Smooth muscle cell (in vitro differentiated cells): ENCODE measurements around the gene MMP25. TPM values are rescaled to one million over a fixed set of nuclear protein-coding genes. Genes with fewer than 3 reads are reported as not detected.

Experiments used
- DNase-seq: peaks from one replicate; lab custom pipeline; 2025; ENCODE audit not compliant: unreplicated experiment; lab: John Stamatoyannopoulos, UW
- H2AFZ ChIP-seq: fragments of 200-600 bp; sonication (generic); 2 replicates; pipeline ENCODE4 v1.6.0; 2016; ENCODE audit warnings: antibody characterized with exemption, low read depth, mild to moderate bottlenecking
- H3F3A ChIP-seq: fragments of 200-600 bp; sonication (generic); 2 replicates; pipeline ENCODE4 v1.6.0; 2017; ENCODE audit warnings: antibody characterized with exemption, low read depth
- H3K27ac ChIP-seq: fragments of 200-600 bp; sonication (generic); 2 replicates; pipeline ENCODE4 v1.5.1; 2016; ENCODE audit warnings: low read depth, mild to moderate bottlenecking
- H3K27me3 ChIP-seq: fragments of 200-600 bp; sonication (generic); 2 replicates; pipeline ENCODE4 v1.6.1; 2016; ENCODE audit warnings: low read depth, mild to moderate bottlenecking
- H3K36me3 ChIP-seq: fragments of 200-600 bp; sonication (generic); 2 replicates; pipeline ENCODE4 v1.5.1; 2016; ENCODE audit warnings: low read depth
- H3K4me1 ChIP-seq: fragments of 200-600 bp; sonication (generic); 2 replicates; pipeline ENCODE4 v1.5.1; 2016; ENCODE audit warnings: low read depth
- H3K4me2 ChIP-seq: fragments of 200-600 bp; sonication (generic); 2 replicates; pipeline ENCODE4 v1.6.0; 2016; ENCODE audit warnings: mild to moderate bottlenecking
- H3K4me3 ChIP-seq: fragments of 200-600 bp; sonication (generic); 2 replicates; pipeline ENCODE4 v1.5.1; 2016; ENCODE audit warnings: mild to moderate bottlenecking
- H3K79me2 ChIP-seq: fragments of 200-600 bp; sonication (generic); 2 replicates; pipeline ENCODE4 v1.6.0; 2016; ENCODE audit warnings: low read depth, mild to moderate bottlenecking
- H3K9ac ChIP-seq: fragments of 200-600 bp; sonication (generic); 2 replicates; pipeline ENCODE4 v1.6.0; 2016; ENCODE audit warnings: low read depth
- H3K9me3 ChIP-seq: fragments of 200-600 bp; sonication (generic); replicated peaks from 2 replicates; pipeline ENCODE4 v1.5.1; 2016; ENCODE audit warnings: low read depth
- H4K20me1 ChIP-seq: fragments of 200-600 bp; sonication (generic); 2 replicates; pipeline ENCODE4 v1.6.0; 2016; ENCODE audit warnings: low read depth
- WGBS: methylation state at CpG from one replicate; pipeline ENCODE4 v1.1.7; 2016; ENCODE audit warnings: low lambda C conversion rate; 5-methylcytosine and 5-hydroxymethylcytosine counted together
- polyA plus RNA-seq: library from polyadenylated mRNA; unstranded; fragments of >200 nt; fragmentation: Nextera tagmentation; extraction: Ambion mirVana; gene quantifications from 2 replicates; pipeline ENCODE4 v1.2.1, GENCODE V29; 2016
- total RNA-seq: library from RNA; depleted of rRNA; stranded (reverse); fragments of >200 nt; gene quantifications from 2 replicates; pipeline ENCODE4 v1.2.3, GENCODE V29; 2014
- TF ChIP-seq, protein P1 (sequence below): fragments of 200-600 bp; sonication (generic); IDR thresholded peaks from 2 replicates; pipeline ENCODE4 v1.5.1; 2017; ENCODE audit warnings: borderline replicate concordance, mild to moderate bottlenecking, antibody characterized with exemption; ENCODE audit not compliant: insufficient read depth, poor library complexity, severe bottlenecking

Gene MMP25
- total and polyA plus RNA-seq, 2 experiments from 2014 or later = 0.90 to 1.3 TPM

DNA sequence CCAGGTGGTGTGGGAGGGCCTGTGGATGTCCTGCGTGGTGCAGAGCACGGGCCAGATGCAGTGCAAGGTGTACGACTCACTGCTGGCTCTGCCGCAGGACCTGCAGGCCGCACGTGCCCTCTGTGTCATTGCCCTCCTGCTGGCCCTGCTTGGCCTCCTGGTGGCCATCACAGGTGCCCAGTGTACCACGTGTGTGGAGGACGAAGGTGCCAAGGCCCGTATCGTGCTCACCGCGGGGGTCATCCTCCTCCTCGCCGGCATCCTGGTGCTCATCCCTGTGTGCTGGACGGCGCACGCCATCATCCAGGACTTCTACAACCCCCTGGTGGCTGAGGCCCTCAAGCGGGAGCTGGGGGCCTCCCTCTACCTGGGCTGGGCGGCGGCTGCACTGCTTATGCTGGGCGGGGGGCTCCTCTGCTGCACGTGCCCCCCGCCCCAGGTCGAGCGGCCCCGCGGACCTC lies 32.8 kb upstream of the MMP25 start:
- Histone ChIP-seq H3K4me3 (no peak overlapping the region), H3K27ac (no peak overlapping the region), H3K27me3 (peaks cover 51% of the 10 kb centered on the region), H4K20me1 (peaks cover 4% of the 10 kb centered on the region), H3K4me2 (no peak overlapping the region), H3K79me2 (no peaks in the 10 kb centered on the region), H3K9ac (no peak overlapping the region), H3K9me3 (no peaks in the 10 kb centered on the region), H3F3A (peaks cover 16% of the 10 kb centered on the region), H3K36me3 (no peaks in the 10 kb centered on the region), H3K4me1 (peaks cover 34% of the 10 kb centered on the region), H2AFZ (no peak overlapping the region)
- WGBS = 52% methylated on average over 26 of the region's 27 CpGs
- no peak for DNase-seq
- TF ChIP-seq, protein P1, sequence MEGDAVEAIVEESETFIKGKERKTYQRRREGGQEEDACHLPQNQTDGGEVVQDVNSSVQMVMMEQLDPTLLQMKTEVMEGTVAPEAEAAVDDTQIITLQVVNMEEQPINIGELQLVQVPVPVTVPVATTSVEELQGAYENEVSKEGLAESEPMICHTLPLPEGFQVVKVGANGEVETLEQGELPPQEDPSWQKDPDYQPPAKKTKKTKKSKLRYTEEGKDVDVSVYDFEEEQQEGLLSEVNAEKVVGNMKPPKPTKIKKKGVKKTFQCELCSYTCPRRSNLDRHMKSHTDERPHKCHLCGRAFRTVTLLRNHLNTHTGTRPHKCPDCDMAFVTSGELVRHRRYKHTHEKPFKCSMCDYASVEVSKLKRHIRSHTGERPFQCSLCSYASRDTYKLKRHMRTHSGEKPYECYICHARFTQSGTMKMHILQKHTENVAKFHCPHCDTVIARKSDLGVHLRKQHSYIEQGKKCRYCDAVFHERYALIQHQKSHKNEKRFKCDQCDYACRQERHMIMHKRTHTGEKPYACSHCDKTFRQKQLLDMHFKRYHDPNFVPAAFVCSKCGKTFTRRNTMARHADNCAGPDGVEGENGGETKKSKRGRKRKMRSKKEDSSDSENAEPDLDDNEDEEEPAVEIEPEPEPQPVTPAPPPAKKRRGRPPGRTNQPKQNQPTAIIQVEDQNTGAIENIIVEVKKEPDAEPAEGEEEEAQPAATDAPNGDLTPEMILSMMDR = peak; percentile 6

DNA sequence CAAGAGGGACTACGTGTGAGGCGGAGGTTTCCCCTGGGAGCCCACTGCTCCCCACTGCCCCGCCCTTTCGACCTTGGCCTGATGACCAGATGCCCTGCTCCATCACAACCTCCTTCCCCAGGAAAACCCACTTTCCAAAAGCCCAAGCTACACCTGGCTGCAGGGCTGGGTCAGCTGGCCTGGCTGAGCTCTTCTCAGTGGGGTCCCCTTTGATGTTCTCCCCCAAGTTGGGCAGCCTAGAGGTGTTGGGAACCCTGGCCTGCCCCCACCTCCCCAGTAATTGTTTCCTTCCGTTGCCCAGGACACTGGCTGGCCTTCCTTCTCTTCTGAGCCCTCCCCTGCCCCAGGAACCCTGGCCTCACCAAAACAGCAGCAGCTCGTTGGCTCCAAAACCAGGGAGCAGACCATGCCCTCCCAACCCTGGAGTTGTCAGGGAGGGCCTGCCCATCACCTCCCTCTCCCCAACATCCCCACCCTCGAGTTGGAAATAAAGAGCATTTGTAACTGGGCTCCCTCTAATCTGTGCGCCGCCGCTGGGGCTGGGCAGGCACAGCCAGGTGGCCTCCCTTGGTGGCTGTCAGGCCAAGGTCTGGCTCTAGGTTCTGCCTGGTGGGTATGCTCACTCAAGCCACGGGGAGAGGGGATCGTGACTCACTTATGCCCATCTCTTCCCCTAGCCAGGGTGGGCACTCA lies 32.2 kb upstream of the MMP25 start:
- H3K4me3 ChIP-seq = no peak overlapping the region
- no peaks in the 10 kb centered on the region for H3K79me2 ChIP-seq
- no peak for DNase-seq
- H2AFZ ChIP-seq = no peak overlapping the region
- no peak overlapping the region for H3K27ac ChIP-seq
- peaks cover 4% of the 10 kb centered on the region for H4K20me1 ChIP-seq
- no peak overlapping the region for H3K9ac ChIP-seq
- H3K4me2 ChIP-seq = no peak overlapping the region
- TF ChIP-seq, protein P1 = no peak
- H3K36me3 ChIP-seq = no peaks in the 10 kb centered on the region
- H3K9me3 ChIP-seq = no peaks in the 10 kb centered on the region
- 74% methylated on average over 12 of the region's 12 CpGs for WGBS
- peaks cover 31% of the 10 kb centered on the region for H3K4me1 ChIP-seq
- peaks cover 16% of the 10 kb centered on the region for H3F3A ChIP-seq
- peaks cover 45% of the 10 kb centered on the region for H3K27me3 ChIP-seq

DNA sequence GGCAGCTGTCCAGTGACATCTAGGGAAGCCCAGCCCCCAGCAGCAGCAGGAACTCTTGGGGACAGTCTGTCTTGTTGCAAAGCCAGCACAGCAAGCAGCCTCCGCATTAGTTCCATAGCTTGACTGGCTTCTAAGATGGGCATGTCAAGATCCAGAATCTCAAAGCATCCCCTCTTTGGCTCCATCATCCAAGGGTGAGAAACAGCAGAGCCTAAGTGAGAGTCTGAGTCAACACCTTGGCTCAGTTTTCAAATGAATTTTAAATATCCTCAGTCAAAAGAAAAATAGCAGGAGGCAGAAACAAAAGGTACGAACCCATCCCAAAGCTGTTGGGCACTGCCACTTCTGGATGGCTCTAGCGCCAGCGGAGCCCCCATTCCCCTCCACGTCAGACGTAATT lies 31.4 kb upstream of the MMP25 start:
- Histone ChIP-seq H4K20me1 (peaks cover 4% of the 10 kb centered on the region), H3K36me3 (no peaks in the 10 kb centered on the region), H3F3A (peaks cover 16% of the 10 kb centered on the region), H3K27me3 (peaks cover 37% of the 10 kb centered on the region), H3K9ac (no peak overlapping the region), H3K79me2 (no peaks in the 10 kb centered on the region), H3K9me3 (no peaks in the 10 kb centered on the region), H3K4me1 (peaks cover 23% of the 10 kb centered on the region), H3K27ac (no peak overlapping the region), H3K4me3 (no peak overlapping the region), H2AFZ (no peak overlapping the region), H3K4me2 (no peak overlapping the region)
- no peak for DNase-seq
- WGBS = 95% methylated on average over 6 of the region's 6 CpGs
- TF ChIP-seq, protein P1 = no peak
